NCI-H2081 (cell line): Measurements from ENCODE around the gene RNF13.
"Not testable (repeated sequence)": the region's sequence is repeated elsewhere in the genome, so short reads cannot be mapped to it uniquely, and the experiment has no call there.

ENCODE experiments used
- DNase-seq, 2 experiments: peaks; one replicate each; lab custom pipeline; 2025; lab: John Stamatoyannopoulos, UW

Gene RNF13

GRCh38 chr3:149801639-149802038, 11.4 kb upstream of the RNF13 start:
- DNase-seq: no peak

GRCh38 chr3:149806171-149806778, 6.7 kb upstream of the RNF13 start:
- no peak for DNase-seq

GRCh38 chr3:149808209-149808829, 4.7 kb upstream of the RNF13 start:
- DNase-seq: peak; percentile 77 to 89

GRCh38 chr3:149809699-149810098, 3.3 kb upstream of the RNF13 start:
- DNase-seq: no peak

- DNase-seq: no peak
Measured at GRCh38 chr3:149810846-149811245, 2.2 kb upstream of the RNF13 start.

GRCh38 chr3:149812165-149812605, 830 bp upstream of the RNF13 start:
- DNase-seq: no peak

GRCh38 chr3:149813367-149814281, 609 bp downstream of the RNF13 start:
- peak in 1 of 2 experiments; percentile 53 for DNase-seq

- DNase-seq: no peak
Measured at GRCh38 chr3:149815321-149815720, 2.3 kb downstream of the RNF13 start.

- DNase-seq: no peak
Measured at GRCh38 chr3:149815728-149816127, 2.7 kb downstream of the RNF13 start.

GRCh38 chr3:149816311-149816710, 3.3 kb downstream of the RNF13 start:
- no peak for DNase-seq

- no peak for DNase-seq
Measured at GRCh38 chr3:149816986-149817385, 4.0 kb downstream of the RNF13 start.

GRCh38 chr3:149819432-149819831, 6.4 kb downstream of the RNF13 start:
- DNase-seq: no peak

GRCh38 chr3:149820183-149820582, 7.2 kb downstream of the RNF13 start:
- no peak for DNase-seq

- no peak for DNase-seq
Measured at GRCh38 chr3:149826636-149827035, 13.6 kb downstream of the RNF13 start.

- DNase-seq: no peak
Measured at GRCh38 chr3:149828390-149828789, 15.4 kb downstream of the RNF13 start.

GRCh38 chr3:149829631-149830030, 16.6 kb downstream of the RNF13 start:
- not testable (repeated sequence) for DNase-seq

- peak in 1 of 2 experiments; percentile 21 for DNase-seq
Measured at GRCh38 chr3:149830902-149831301, 17.9 kb downstream of the RNF13 start.

- no peak for DNase-seq
Measured at GRCh38 chr3:149831321-149831720, 18.3 kb downstream of the RNF13 start.

- no peak for DNase-seq
Measured at GRCh38 chr3:149832086-149832485, 19.1 kb downstream of the RNF13 start.

- no peak for DNase-seq
Measured at GRCh38 chr3:149833241-149833640, 20.2 kb downstream of the RNF13 start.

- not testable (repeated sequence) for DNase-seq
Measured at GRCh38 chr3:149838491-149838890, 25.5 kb downstream of the RNF13 start.

- not testable (repeated sequence) for DNase-seq
Measured at GRCh38 chr3:149839469-149839868, 26.5 kb downstream of the RNF13 start.

- no peak for DNase-seq
Measured at GRCh38 chr3:149839896-149840295, 26.9 kb downstream of the RNF13 start.
